ENCODE measurements around the gene FBRSL1. TPM values are rescaled to one million over a fixed set of nuclear protein-coding genes. Genes with fewer than 3 reads are reported as not detected.
A peak's percentile ranks its signal among the peaks of the same experiment; 100 is the strongest.

FBRSL1 gene
- total and polyA plus RNA-seq, 12 donors = 28.1 to 90.6 (median 47.0) TPM

DNA sequence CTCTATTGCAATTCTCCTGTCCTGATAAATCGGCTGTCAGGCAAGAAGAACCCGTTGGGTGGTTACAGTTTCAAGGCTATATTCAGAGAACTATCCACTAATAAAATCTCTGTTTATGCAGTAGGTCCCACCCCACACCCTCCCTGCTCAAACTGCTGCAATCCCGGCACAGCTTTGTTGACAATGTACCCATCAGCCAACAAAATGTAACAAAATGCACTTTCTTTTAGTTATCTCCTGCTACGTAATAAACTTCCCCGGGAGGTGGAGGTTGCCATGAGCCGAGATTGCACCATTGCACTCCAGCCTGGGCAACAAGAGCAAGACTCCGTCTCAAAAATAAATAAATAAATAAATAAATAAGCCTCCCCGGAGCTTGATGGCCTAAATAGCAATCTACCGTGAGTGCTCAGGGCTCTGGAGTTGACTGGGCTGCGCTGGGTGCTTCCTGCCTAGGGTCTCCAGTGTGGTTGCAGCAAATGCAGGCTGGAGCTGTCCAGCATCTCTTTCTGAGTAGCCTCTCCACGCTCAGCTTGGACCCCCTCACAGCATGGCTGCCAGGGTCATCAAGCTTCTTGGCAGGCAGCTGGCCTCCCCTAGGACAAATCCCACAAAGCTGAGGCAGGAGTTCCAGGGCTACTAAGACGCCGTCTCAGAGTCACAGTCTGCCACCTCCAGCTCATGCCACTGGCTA lies 43.2 kb upstream of the FBRSL1 start:
- Histone ChIP-seq H3K36me3 (no peaks in the 10 kb centered on the region), H3K9me3 (no peaks in the 10 kb centered on the region), H3K27ac (peak overlapping the region in 1 of 10 donors; percentile 84), H3K4me3 (no peak overlapping the region), H3K4me1 (peaks cover 0 to 16% (median 0%) of the 10 kb centered on the region in 9 donors), H3K27me3 (peaks cover 3 to 67% (median 50%) of the 10 kb centered on the region in 7 donors)
- WGBS, 2 donors = 87 to 89% methylated on average over 13 of the region's 13 CpGs
- ATAC-seq (no peak), DNase-seq (no peak)
- intact Hi-C loops (cut with DNase I) = no loop called here
- TF ChIP-seq, protein P1, sequence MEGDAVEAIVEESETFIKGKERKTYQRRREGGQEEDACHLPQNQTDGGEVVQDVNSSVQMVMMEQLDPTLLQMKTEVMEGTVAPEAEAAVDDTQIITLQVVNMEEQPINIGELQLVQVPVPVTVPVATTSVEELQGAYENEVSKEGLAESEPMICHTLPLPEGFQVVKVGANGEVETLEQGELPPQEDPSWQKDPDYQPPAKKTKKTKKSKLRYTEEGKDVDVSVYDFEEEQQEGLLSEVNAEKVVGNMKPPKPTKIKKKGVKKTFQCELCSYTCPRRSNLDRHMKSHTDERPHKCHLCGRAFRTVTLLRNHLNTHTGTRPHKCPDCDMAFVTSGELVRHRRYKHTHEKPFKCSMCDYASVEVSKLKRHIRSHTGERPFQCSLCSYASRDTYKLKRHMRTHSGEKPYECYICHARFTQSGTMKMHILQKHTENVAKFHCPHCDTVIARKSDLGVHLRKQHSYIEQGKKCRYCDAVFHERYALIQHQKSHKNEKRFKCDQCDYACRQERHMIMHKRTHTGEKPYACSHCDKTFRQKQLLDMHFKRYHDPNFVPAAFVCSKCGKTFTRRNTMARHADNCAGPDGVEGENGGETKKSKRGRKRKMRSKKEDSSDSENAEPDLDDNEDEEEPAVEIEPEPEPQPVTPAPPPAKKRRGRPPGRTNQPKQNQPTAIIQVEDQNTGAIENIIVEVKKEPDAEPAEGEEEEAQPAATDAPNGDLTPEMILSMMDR (IDR thresholded peaks at IDR 0.05) = no peak

DNA sequence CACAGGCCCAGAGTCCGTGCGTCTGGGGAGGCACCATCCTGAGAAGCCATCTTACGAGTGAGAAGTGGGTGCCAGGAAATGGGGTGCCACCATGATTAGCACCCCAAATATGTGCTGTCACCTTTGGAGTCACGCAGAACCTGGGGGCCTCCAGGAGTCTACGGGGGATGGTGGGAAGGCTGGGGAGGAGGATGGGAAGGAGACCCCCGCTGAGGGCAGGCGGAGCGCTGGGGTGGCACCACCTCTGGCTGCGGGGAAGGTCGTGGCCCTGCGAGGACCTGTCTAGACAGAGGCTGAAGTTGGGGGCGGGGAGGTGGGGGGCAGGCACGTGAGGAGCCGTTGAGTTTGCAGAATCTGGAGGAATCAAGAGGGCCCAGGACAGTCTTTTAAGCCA lies 42.6 kb upstream of the FBRSL1 start:
- DNase-seq (no peak), ATAC-seq (no peak)
- no peaks in the 10 kb centered on the region for H3K9me3 ChIP-seq
- 87 to 91% methylated on average over 14 of the region's 14 CpGs for WGBS, 2 donors
- no peak overlapping the region for H3K4me3 ChIP-seq
- H3K4me1 ChIP-seq = peaks cover 0 to 16% (median 0%) of the 10 kb centered on the region in 9 donors
- TF ChIP-seq, protein P1 (IDR thresholded peaks at IDR 0.05) = no peak
- H3K27me3 ChIP-seq = peaks cover 3 to 68% (median 51%) of the 10 kb centered on the region in 7 donors
- intact Hi-C loops (cut with DNase I) = no loop called here
- H3K27ac ChIP-seq = no peak overlapping the region
- no peaks in the 10 kb centered on the region for H3K36me3 ChIP-seq

DNA sequence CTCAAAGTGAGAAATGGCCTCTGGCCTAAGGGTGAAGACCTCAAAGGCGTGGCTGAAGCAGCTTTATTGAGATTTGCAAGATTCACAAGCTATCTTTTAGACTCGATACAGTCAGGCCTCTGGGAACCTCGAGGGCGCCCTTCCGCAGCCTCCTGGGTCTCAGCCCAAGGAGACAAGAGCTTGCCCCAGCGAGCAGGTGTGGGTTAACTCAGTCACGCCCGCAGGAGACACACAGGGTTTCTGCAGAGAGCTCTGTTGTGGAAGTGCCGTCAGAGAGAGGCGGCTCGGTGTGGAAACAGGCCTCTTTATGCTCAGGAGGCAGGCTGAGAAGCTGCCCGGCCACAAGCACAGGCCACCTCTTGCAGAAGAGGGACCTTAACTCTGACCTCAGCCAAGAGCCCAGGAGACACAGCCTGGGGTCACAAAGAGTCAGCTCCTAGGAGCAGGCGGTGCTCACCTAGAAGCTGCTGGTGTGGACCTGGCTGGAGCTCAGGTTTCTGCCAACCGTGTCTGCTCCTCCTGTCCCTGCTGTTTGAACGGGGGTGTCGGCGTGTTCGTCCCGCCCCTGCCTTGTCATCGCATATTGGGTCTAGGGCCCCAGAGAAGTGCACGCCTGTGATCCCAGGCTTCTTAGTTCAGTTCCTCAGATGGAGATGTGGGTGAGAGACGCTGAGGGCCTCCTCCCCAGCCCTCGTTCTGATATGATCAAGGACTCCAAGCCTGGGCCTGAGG lies 42.1 kb upstream of the FBRSL1 start:
- WGBS, 2 donors = 83% methylated on average over 23 of the region's 23 CpGs
- Histone ChIP-seq H3K4me3 (no peak overlapping the region), H3K9me3 (no peaks in the 10 kb centered on the region), H3K27ac (no peak overlapping the region), H3K4me1 (peaks cover 0 to 16% (median 0%) of the 10 kb centered on the region in 9 donors), H3K27me3 (peaks cover 3 to 74% (median 55%) of the 10 kb centered on the region in 7 donors), H3K36me3 (no peaks in the 10 kb centered on the region)
- DNase-seq = no peak
- no peak for ATAC-seq
- intact Hi-C loops (cut with DNase I) = no loop called here
- TF ChIP-seq, protein P1 (IDR thresholded peaks at IDR 0.05) = no peak

DNA sequence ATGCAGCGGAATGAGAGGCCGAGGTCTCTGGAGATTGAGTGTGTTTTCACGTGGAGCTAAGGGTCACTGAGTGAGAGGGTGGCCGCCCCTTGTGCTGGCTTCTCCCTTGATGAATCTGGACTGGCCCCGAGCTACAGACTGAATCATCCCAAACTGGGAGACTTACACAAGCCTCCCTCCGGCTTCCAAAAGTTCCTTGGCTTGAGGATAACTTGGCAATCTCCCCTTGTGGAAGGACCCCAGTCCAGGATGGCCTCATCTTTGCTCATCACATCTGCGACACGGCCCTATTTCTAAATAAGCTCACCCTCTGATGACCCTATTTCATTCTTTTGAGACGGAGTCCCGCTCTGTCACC lies 41.5 kb upstream of the FBRSL1 start:
- TF ChIP-seq, protein P1 (IDR thresholded peaks at IDR 0.05) = no peak
- Histone ChIP-seq H3K9me3 (no peaks in the 10 kb centered on the region), H3K4me3 (no peak overlapping the region), H3K27ac (no peak overlapping the region), H3K4me1 (peaks cover 0 to 16% (median 0%) of the 10 kb centered on the region in 9 donors), H3K36me3 (no peaks in the 10 kb centered on the region), H3K27me3 (peaks cover 3 to 79% (median 58%) of the 10 kb centered on the region in 7 donors)
- WGBS, 2 donors = 80 to 81% methylated on average over 10 of the region's 10 CpGs
- ATAC-seq = peak in 1 of 8 donors; percentile 32
- no peak for DNase-seq
- intact Hi-C loops (cut with DNase I) = no loop called here
